ACC112 (cell line): Measurements from ENCODE around the gene KDM4B.
A peak's percentile ranks its signal among the peaks of the same experiment; 100 is the strongest.

Source experiments
- H2AFZ ChIP-seq: fragments of 200-600 bp; sonication (generic); one replicate; pipeline ENCODE4 v1.6.0; 2017; ENCODE audit warnings: antibody characterized with exemption, low read length; ENCODE audit not compliant: unreplicated experiment
- H3K27ac ChIP-seq: fragments of 200-600 bp; sonication (generic); 2 replicates; pipeline ENCODE4 v1.5.1; 2014; ENCODE audit warnings: low read depth, mild to moderate bottlenecking, antibody characterized with exemption, low read length, moderate library complexity
- H3K27me3 ChIP-seq: fragments of 200-600 bp; sonication (generic); 2 replicates; pipeline ENCODE4 v1.6.1; 2014; ENCODE audit warnings: mild to moderate bottlenecking, antibody characterized with exemption, low read length, moderate library complexity, mixed read lengths; ENCODE audit not compliant: insufficient read depth
- H3K36me3 ChIP-seq: fragments of 200-600 bp; sonication (generic); 2 replicates; pipeline ENCODE4 v1.6.1; 2016; ENCODE audit warnings: mild to moderate bottlenecking, antibody characterized with exemption, low read length, moderate library complexity, mixed read lengths; ENCODE audit not compliant: insufficient read depth
- H3K4me1 ChIP-seq: fragments of 200-600 bp; sonication (generic); one replicate; pipeline ENCODE4 v1.6.1; 2016; ENCODE audit warnings: low read length, mixed read lengths; ENCODE audit not compliant: insufficient read depth, unreplicated experiment, control insufficient read depth
- H3K4me3 ChIP-seq: fragments of 200-600 bp; sonication (generic); 2 replicates; pipeline ENCODE4 v1.5.1; 2014; ENCODE audit warnings: mild to moderate bottlenecking, low read depth, low read length
- H3K79me2 ChIP-seq: fragments of 200-600 bp; sonication (generic); one replicate; pipeline ENCODE4 v1.6.0; 2016; ENCODE audit warnings: low read length; ENCODE audit not compliant: control insufficient read depth, unreplicated experiment, insufficient read depth

Gene KDM4B

DNA sequence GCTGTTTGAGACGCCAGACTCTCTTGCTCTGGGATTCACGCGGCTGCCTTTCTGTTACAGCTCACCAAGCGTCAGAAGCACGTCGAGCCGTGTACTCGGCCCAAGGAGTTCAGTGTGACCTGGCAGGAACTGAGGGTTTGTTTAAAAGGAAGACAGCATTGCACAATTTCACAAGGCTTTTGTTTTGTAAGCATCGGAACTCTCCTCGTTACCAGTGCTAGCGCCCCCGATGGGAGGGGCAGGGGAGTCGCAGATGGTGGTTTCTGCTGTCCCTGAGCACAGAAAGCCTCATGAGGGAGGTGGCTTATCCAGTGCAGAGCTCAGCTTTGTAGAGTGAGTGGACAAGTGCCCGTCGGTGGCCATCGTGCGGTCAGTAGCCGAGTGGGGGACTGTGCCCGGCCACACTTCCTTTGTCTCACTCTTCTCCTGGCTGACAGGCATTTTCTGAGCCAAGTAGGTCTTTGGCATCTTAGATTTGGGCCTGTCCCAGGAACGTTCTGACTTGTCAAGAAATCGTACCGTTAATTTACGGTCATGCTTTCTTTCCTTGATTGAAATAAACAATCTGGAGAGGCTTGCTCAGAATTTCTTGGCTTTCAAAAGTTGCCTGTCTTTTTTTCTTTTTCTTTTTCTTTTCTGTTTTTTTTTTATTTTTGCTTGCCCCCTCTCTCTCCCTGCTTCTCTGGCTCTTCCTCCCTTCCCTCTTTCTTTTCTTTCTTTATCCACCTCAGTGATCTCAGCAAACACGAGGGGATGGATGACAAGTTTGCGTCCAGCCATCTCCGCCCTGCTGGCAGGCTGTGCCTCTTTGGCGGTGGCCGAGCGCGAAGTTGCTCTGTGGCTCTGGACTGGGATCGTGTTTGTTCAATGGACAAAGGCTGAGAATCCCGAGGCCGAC is 7.7 kb downstream of the KDM4B start:
- Histone ChIP-seq H3K79me2 (peaks cover 67% of the 10 kb centered on the region), H2AFZ (no peak overlapping the region), H3K27me3 (no peaks in the 10 kb centered on the region), H3K36me3 (no peaks in the 10 kb centered on the region), H3K4me1 (peaks cover 39% of the 10 kb centered on the region), H3K27ac (peak overlapping the region; percentile 93), H3K4me3 (peak overlapping the region; percentile 46; the same call in 1 of the 2 replicates)

DNA sequence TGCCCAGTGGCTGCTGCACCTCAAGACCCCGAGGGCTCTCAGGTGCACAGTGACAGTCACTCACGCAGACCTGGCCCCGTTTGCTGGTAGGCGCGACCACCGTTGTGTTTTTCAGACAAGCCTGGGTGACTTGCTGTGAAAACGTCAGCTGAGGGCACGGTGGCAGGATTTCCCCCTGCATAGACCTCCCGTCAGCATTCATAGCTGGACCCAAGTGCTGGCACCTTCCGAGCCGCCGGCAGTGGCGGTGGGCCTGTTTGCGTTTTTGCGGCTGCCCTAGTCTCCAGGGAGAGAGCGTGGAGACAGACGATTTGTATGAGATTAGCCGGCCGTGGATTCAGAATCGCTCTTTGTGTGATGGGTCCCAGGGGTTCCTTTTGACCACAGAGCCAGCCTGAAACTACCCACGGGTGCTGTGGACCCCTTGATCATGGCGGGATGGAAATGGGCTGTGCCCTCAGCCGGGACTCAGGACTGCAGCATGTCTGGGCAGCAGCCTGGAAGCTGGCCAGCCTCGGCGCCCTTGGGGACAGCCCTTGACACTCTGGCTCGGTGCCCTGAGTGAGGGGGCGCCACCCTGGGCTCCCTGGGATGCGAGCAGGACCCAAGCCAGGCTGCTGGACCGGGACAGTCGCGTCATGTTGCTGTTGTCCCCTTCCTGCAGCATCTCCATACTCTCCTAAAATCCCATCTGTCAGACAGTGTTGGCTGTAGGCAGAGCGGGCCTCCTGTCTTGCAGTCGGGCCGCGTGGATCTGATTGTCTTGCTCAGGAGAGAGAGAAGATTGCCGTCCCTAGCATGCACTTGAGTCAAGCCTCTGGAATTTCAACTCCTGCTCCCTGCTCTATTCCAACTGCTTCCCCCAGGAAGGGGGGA is 8.6 kb downstream of the KDM4B start:
- Histone ChIP-seq H3K27ac (peak overlapping the region; percentile 93), H3K27me3 (no peaks in the 10 kb centered on the region), H3K36me3 (no peaks in the 10 kb centered on the region), H3K79me2 (peaks cover 61% of the 10 kb centered on the region), H3K4me3 (peak overlapping the region; percentile 7; the same call in 1 of the 2 replicates), H3K4me1 (peaks cover 35% of the 10 kb centered on the region), H2AFZ (no peak overlapping the region)

DNA sequence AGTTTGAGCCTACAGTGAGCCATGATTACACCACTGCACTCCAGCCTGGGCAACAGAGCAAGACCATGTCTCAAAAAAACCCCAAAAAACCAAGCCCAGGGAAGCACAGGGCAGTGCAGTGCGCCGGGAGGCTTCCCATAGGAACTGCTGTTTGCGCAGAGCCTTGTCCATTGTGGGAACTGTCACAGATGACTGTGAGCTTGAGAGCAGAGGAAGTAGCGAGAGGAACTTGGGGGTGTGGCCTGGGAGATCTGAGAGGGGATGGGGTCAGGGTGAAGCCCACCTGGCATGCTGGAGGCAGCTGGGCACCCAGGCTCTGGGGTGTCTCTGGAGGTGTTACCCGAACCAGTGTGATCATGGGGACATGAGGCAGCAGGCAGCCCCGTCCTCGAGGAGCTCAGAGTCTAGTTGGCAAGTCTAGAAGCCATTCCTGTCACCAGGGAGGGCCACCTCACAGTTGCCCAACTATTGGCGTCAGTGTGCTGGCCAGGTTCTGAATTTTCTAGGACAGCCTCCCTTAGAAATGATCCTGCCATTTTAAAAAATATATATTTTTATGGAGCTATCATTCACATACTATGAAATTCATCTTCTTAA is 10.4 kb downstream of the KDM4B start:
- peaks cover 60% of the 10 kb centered on the region for H3K79me2 ChIP-seq
- H3K27ac ChIP-seq, result no peak overlapping the region
- H3K27me3 ChIP-seq, result no peaks in the 10 kb centered on the region
- no peaks in the 10 kb centered on the region for H3K36me3 ChIP-seq
- no peak overlapping the region for H3K4me3 ChIP-seq
- H2AFZ ChIP-seq, result no peak overlapping the region
- H3K4me1 ChIP-seq, result peaks cover 28% of the 10 kb centered on the region

DNA sequence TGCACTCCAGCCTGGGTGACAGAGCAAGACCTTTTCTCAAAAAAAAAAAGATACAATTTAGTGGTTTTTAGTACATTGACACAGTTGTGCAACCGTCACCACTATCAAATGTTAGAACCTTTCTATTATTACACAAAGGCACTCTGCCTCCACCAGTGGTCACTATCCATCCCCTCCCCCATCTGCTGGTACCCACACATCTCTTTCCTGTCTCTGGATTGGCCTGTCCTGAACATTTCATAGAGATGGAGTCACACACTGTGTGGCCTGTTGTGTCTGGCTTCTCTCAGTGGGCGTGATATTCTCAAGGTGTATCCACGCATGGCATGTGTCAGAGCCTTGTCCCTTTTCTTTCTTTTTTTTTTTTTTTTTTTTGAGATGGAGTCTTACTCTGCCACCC is 11.2 kb downstream of the KDM4B start:
- Histone ChIP-seq H3K27me3 (no peaks in the 10 kb centered on the region), H3K36me3 (no peaks in the 10 kb centered on the region), H3K79me2 (peaks cover 60% of the 10 kb centered on the region), H3K27ac (no peak overlapping the region), H3K4me1 (peaks cover 27% of the 10 kb centered on the region), H2AFZ (no peak overlapping the region), H3K4me3 (no peak overlapping the region)

GRCh38 chr19:4980838-4981680 is 12.1 kb downstream of the KDM4B start:
- no peaks in the 10 kb centered on the region for H3K27me3 ChIP-seq
- H3K27ac ChIP-seq, result no peak overlapping the region
- H3K36me3 ChIP-seq, result no peaks in the 10 kb centered on the region
- H3K79me2 ChIP-seq, result peaks cover 59% of the 10 kb centered on the region
- no peak overlapping the region for H2AFZ ChIP-seq
- peaks cover 20% of the 10 kb centered on the region for H3K4me1 ChIP-seq
- H3K4me3 ChIP-seq, result no peak overlapping the region

GRCh38 chr19:4981681-4981958 is 12.7 kb downstream of the KDM4B start:
- peaks cover 19% of the 10 kb centered on the region for H3K4me1 ChIP-seq
- no peaks in the 10 kb centered on the region for H3K36me3 ChIP-seq
- H3K27me3 ChIP-seq, result no peaks in the 10 kb centered on the region
- no peak overlapping the region for H3K27ac ChIP-seq
- H2AFZ ChIP-seq, result no peak overlapping the region
- H3K4me3 ChIP-seq, result no peak overlapping the region
- H3K79me2 ChIP-seq, result peaks cover 64% of the 10 kb centered on the region

DNA sequence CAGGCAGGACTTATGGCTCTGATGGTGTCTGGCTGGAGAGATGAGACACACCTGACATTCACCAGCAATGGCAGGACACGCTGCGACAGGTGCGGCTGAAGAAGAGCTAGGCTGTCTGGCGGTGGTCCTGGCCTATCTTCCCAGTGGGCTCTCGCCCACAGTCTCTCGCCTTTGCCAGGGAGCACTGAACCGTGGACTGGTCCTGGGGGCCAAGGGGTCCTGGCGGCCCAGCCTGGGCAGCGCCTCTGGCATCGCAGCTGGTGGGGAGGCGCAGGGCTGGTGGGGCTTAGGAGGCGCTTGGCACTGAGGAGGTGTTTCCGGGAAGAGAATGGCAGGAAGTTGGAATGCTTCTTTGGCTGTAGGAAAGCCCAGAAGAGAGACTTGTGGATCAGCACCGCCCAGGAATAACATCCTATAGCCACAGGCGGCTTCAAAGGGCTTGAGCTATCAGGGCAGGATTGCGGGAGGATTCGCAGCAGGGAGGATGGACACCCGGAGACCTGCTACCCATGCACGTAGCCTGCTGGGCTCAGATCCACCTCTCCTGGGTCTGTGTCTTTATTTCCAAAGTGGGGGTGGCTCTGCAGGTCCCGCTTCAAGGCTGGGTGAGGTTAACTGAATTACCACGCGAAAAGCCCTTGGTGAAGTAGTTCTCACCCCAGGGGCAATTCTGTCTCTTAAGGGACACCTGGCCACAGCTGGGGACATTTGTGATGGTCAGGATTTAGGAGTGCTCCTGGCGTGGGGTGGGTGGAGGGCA is 14.6 kb downstream of the KDM4B start:
- H3K27me3 ChIP-seq, result no peaks in the 10 kb centered on the region

DNA sequence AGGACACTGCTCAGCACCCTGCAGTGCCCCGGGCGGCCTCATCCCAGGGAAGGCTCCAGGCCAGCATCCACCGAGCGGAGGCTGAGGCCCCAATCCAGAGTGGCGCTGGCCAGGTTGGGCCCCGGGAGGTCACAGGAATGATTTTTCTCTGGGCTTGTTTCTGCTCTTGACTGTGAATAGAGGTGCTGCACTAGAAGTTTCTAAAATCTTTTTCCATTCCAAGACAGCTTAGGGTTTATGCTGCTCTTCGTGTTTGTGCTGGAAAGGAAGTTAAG is 15.1 kb downstream of the KDM4B start:
- Histone ChIP-seq H3K27me3 (no peaks in the 10 kb centered on the region), H3K27ac (no peak overlapping the region), H3K4me3 (no peak overlapping the region), H3K79me2 (peaks cover 70% of the 10 kb centered on the region), H2AFZ (no peak overlapping the region), H3K36me3 (no peaks in the 10 kb centered on the region), H3K4me1 (peaks cover 12% of the 10 kb centered on the region)

More for the DNA sequence above, 14.6 kb downstream of the KDM4B start:
- Histone ChIP-seq H3K4me3 (no peak overlapping the region), H3K4me1 (peaks cover 10% of the 10 kb centered on the region), H3K79me2 (peaks cover 71% of the 10 kb centered on the region), H3K36me3 (no peaks in the 10 kb centered on the region), H3K27ac (no peak overlapping the region), H2AFZ (no peak overlapping the region)

GRCh38 chr19:4984438-4984990 is 15.6 kb downstream of the KDM4B start:
- Histone ChIP-seq H3K27ac (no peak overlapping the region), H3K79me2 (peaks cover 67% of the 10 kb centered on the region), H3K27me3 (no peaks in the 10 kb centered on the region), H3K36me3 (no peaks in the 10 kb centered on the region), H2AFZ (no peak overlapping the region), H3K4me3 (no peak overlapping the region), H3K4me1 (peaks cover 12% of the 10 kb centered on the region)
